HEK293 (cell line): ENCODE data around the gene GAB3.
"Not testable (repeated sequence)": the region's sequence is repeated elsewhere in the genome, so short reads cannot be mapped to it uniquely, and the experiment has no call there.

Experiments used
- CTCF ChIA-PET: fragments of 350-600 bp; formaldehyde crosslinking; extraction: SDS; loops from one replicate; lab custom pipeline; 2021; ENCODE audit warnings: antibody characterized with exemption; lab: Yijun Ruan, JAX
- POLR2A ChIA-PET: fragments of 300-600 bp; formaldehyde crosslinking; extraction: SDS; loops from one replicate; lab custom pipeline; 2020; ENCODE audit warnings: antibody characterized with exemption, inconsistent platforms; lab: Yijun Ruan, JAX
- H3K27ac ChIP-seq: fragments of 200-500 bp; sonication (Bioruptor generic); 2 replicates; pipeline ENCODE4 v1.5.1; 2014; ENCODE audit warnings: low read depth, low read length, control low read depth, inconsistent platforms; ENCODE audit errors: extremely low read depth
- H3K36me3 ChIP-seq, 2 experiments: fragments of 200-500 bp in 1 of 2; sonication (Bioruptor generic) in 1 of 2; 1 replicate in 1 of 2; 2 replicates in 1 of 2; pipeline ENCODE4 v1.5.1; 2014 to 2017; ENCODE audit warnings: inconsistent platforms in 2 of 2, low read length in 2 of 2; ENCODE audit not compliant: control insufficient read depth in 2 of 2, insufficient read depth in 1 of 2
- H3K4me1 ChIP-seq: fragments of 200-500 bp; sonication (Bioruptor generic); 2 replicates; pipeline ENCODE4 v1.5.1; 2014; ENCODE audit warnings: mild to moderate bottlenecking, low read length, inconsistent platforms; ENCODE audit not compliant: control insufficient read depth, insufficient read depth
- H3K4me3 ChIP-seq: 2 replicates; pipeline ENCODE4 v1.5.1; 2011; ENCODE audit warnings: low read depth, mild to moderate bottlenecking, control low read depth, low read length, moderate library complexity
- H3K9me3 ChIP-seq: fragments of 200-500 bp; sonication (Bioruptor generic); 2 replicates; pipeline ENCODE4 v1.5.1; 2014; ENCODE audit warnings: low read depth, low read length, inconsistent platforms; ENCODE audit not compliant: control insufficient read depth, insufficient read depth
- BCL11A ChIP-seq: fragments of 450-650 bp; formaldehyde crosslinking; IDR thresholded peaks from 2 replicates; pipeline ENCODE4 v1.5.1; 2016; ENCODE audit warnings: low read depth, missing biosample characterization, missing genetic modification characterization
- BCL11B ChIP-seq: fragments of 450-650 bp; formaldehyde crosslinking; IDR thresholded peaks from 2 replicates; pipeline ENCODE4 v1.5.1; 2016; ENCODE audit warnings: low read depth, missing biosample characterization, missing genetic modification characterization
- EGR2 ChIP-seq: fragments of 450-650 bp; formaldehyde crosslinking; IDR thresholded peaks from 2 replicates; pipeline ENCODE4 v1.5.1; 2016; ENCODE audit warnings: low read depth, missing biosample characterization, missing genetic modification characterization
- GLIS1 ChIP-seq: fragments of 450-650 bp; formaldehyde crosslinking; IDR thresholded peaks from 2 replicates; pipeline ENCODE4 v1.5.1; 2016; ENCODE audit warnings: missing biosample characterization, missing genetic modification characterization
- KLF1 ChIP-seq: fragments of 450-650 bp; formaldehyde crosslinking; IDR thresholded peaks from 2 replicates; pipeline ENCODE4 v1.5.1; 2016; ENCODE audit warnings: missing biosample characterization, missing genetic modification characterization
- KLF8 ChIP-seq: fragments of 450-650 bp; formaldehyde crosslinking; IDR thresholded peaks from 2 replicates; pipeline ENCODE4 v1.5.1; 2016; ENCODE audit warnings: missing biosample characterization, missing genetic modification characterization
- MZF1 ChIP-seq: fragments of 450-650 bp; formaldehyde crosslinking; IDR thresholded peaks from 2 replicates; pipeline ENCODE4 v1.5.1; 2017; ENCODE audit warnings: missing biosample characterization, missing genetic modification characterization, borderline replicate concordance
- PBX3 ChIP-seq: sonication (generic); formaldehyde crosslinking; IDR thresholded peaks from 2 replicates; pipeline ENCODE4 v1.8.1; 2022; ENCODE audit warnings: mild to moderate bottlenecking, moderate library complexity, missing genetic modification reagents
- RBAK ChIP-seq: fragments of 450-650 bp; formaldehyde crosslinking; IDR thresholded peaks from 2 replicates; pipeline ENCODE4 v1.5.1; 2016; ENCODE audit warnings: missing biosample characterization, missing genetic modification characterization
- TRIM28 ChIP-seq: IDR thresholded peaks from 2 replicates; pipeline ENCODE4 v1.6.1; 2011; ENCODE audit warnings: low read length, control low read depth, borderline replicate concordance
- ZBTB21 ChIP-seq: fragments of 450-650 bp; formaldehyde crosslinking; IDR thresholded peaks from 2 replicates; pipeline ENCODE4 v1.5.1; 2017; ENCODE audit warnings: missing biosample characterization, missing genetic modification characterization
- ZBTB6 ChIP-seq: fragments of 450-650 bp; formaldehyde crosslinking; IDR thresholded peaks from 2 replicates; pipeline ENCODE4 v1.5.1; 2017; ENCODE audit warnings: missing biosample characterization, missing genetic modification characterization
- ZFHX2 ChIP-seq: fragments of 450-650 bp; formaldehyde crosslinking; conservative IDR thresholded peaks from 2 replicates; pipeline ENCODE4 v1.5.1; 2016; ENCODE audit warnings: missing biosample characterization, missing genetic modification characterization
- ZFP3 ChIP-seq: fragments of 450-650 bp; formaldehyde crosslinking; IDR thresholded peaks from 2 replicates; pipeline ENCODE4 v1.5.1; 2016; ENCODE audit warnings: low read depth, missing biosample characterization, missing genetic modification characterization
- ZFP37 ChIP-seq: fragments of 450-650 bp; formaldehyde crosslinking; IDR thresholded peaks from 2 replicates; pipeline ENCODE4 v1.5.1; 2016; ENCODE audit warnings: missing biosample characterization, missing genetic modification characterization
- ZFP69B ChIP-seq: fragments of 450-650 bp; formaldehyde crosslinking; IDR thresholded peaks from 2 replicates; pipeline ENCODE4 v1.5.1; 2016; ENCODE audit warnings: missing biosample characterization, missing genetic modification characterization
- ZNF10 ChIP-seq: fragments of 450-650 bp; formaldehyde crosslinking; IDR thresholded peaks from 2 replicates; pipeline ENCODE4 v1.5.1; 2017; ENCODE audit warnings: missing biosample characterization, missing genetic modification characterization
- ZNF112 ChIP-seq: fragments of 450-650 bp; formaldehyde crosslinking; IDR thresholded peaks from 2 replicates; pipeline ENCODE4 v1.5.0; 2017; ENCODE audit warnings: missing biosample characterization, missing genetic modification characterization
- ZNF132 ChIP-seq: fragments of 450-650 bp; formaldehyde crosslinking; IDR thresholded peaks from 2 replicates; pipeline ENCODE4 v1.5.1; 2017; ENCODE audit warnings: missing biosample characterization, missing genetic modification characterization, borderline replicate concordance
- ZNF155 ChIP-seq: fragments of 450-650 bp; formaldehyde crosslinking; IDR thresholded peaks from 2 replicates; pipeline ENCODE4 v1.5.1; 2016; ENCODE audit warnings: missing biosample characterization, missing genetic modification characterization
- ZNF280D ChIP-seq: fragments of 450-650 bp; formaldehyde crosslinking; IDR thresholded peaks from 2 replicates; pipeline ENCODE4 v1.5.1; 2016; ENCODE audit warnings: missing biosample characterization, missing genetic modification characterization
- ZNF341 ChIP-seq: fragments of 450-650 bp; formaldehyde crosslinking; IDR thresholded peaks from 2 replicates; pipeline ENCODE4; 2016; ENCODE audit warnings: low read depth, missing biosample characterization, missing genetic modification characterization
- ZNF350 ChIP-seq: fragments of 450-650 bp; formaldehyde crosslinking; IDR thresholded peaks from 2 replicates; pipeline ENCODE4 v1.5.0; 2017; ENCODE audit warnings: missing biosample characterization, mild to moderate bottlenecking, missing genetic modification characterization
- ZNF362 ChIP-seq: fragments of 450-650 bp; formaldehyde crosslinking; IDR thresholded peaks from 2 replicates; pipeline ENCODE4 v1.5.1; 2016; ENCODE audit warnings: missing biosample characterization, missing genetic modification characterization
- ZNF639 ChIP-seq: fragments of 450-650 bp; formaldehyde crosslinking; IDR thresholded peaks from 2 replicates; pipeline ENCODE4 v1.5.1; 2016; ENCODE audit warnings: missing biosample characterization, missing genetic modification characterization
- ZNF660 ChIP-seq: fragments of 450-650 bp; IDR thresholded peaks from 2 replicates; pipeline ENCODE4 v1.5.1; 2018; ENCODE audit warnings: missing biosample characterization, mild to moderate bottlenecking, missing genetic modification characterization
- ZNF664 ChIP-seq: fragments of 450-650 bp; formaldehyde crosslinking; IDR thresholded peaks from 2 replicates; pipeline ENCODE4 v1.5.1; 2016; ENCODE audit warnings: missing biosample characterization, missing genetic modification characterization

The GAB3 gene

GRCh38 chrX:154695911-154696675, 54.8 kb downstream of the GAB3 start:
- no peaks in the 10 kb centered on the region for H3K36me3 ChIP-seq
- POLR2A ChIA-PET: interaction anchor here (0.7 kb wide), 1 partner anchor 71 kb away, joined by 5 read pairs; no protein-coding TSS in a partner anchor
- no peaks in the 10 kb centered on the region; the same call in 1 of the 2 replicates for H3K9me3 ChIP-seq
- no peaks in the 10 kb centered on the region for H3K4me1 ChIP-seq
- H3K4me3 ChIP-seq: no peak overlapping the region
- CTCF ChIA-PET: interaction anchor here (1.0 kb wide), 1 partner anchor 21 kb away, joined by 4 read pairs; no protein-coding TSS in a partner anchor
- TF ChIP-seq ZFP37: no peak
- TF ChIP-seq ZNF280D (tag by site-specific recombination): no peak
- TF ChIP-seq ZNF341: no peak
- no peak for TF ChIP-seq PBX3 (CRISPR knock-in tag)
- no peak for TF ChIP-seq ZFP3
- no peak for TF ChIP-seq ZNF350 (tag by site-specific recombination)
- no peak for TF ChIP-seq EGR2
- TF ChIP-seq ZBTB6: no peak
- no peak for TF ChIP-seq KLF1 (tag by site-specific recombination)
- TF ChIP-seq ZFHX2: no peak
- TF ChIP-seq KLF8 (tag by site-specific recombination): no peak
- TF ChIP-seq ZNF660: no peak
- no peak for TF ChIP-seq ZNF132 (tag by site-specific recombination)
- TF ChIP-seq ZNF10 (tag by site-specific recombination): no peak
- no peak for TF ChIP-seq BCL11A (tag by site-specific recombination)
- TF ChIP-seq TRIM28: no peak
- no peak for TF ChIP-seq ZNF362 (tag by site-specific recombination)
- H3K27ac ChIP-seq: no peak overlapping the region

GRCh38 chrX:154693394-154693793, 57.5 kb downstream of the GAB3 start:
- H3K27ac ChIP-seq: no peak overlapping the region
- no peaks in the 10 kb centered on the region; the same call in 1 of the 2 replicates for H3K9me3 ChIP-seq
- no peaks in the 10 kb centered on the region for H3K36me3 ChIP-seq
- TF ChIP-seq MZF1 (no peak), ZNF639 (no peak), ZNF664 (tag by site-specific recombination) (no peak), ZNF112 (tag by site-specific recombination) (no peak), BCL11B (no peak), GLIS1 (tag by site-specific recombination) (no peak), RBAK (tag by site-specific recombination) (no peak), ZBTB21 (tag by site-specific recombination) (no peak), ZNF155 (no peak), ZFP69B (no peak)
- TF ChIP-seq, all 188 proteins: peak for 0
- H3K4me3 ChIP-seq: no peak overlapping the region
- POLR2A ChIA-PET: no interaction called here
- CTCF ChIA-PET: interaction anchor here (0.5 to 1.2 kb wide), 3 partner anchors 11 to 755 kb away, joined by 3 to 4 read pairs (median 3); no protein-coding TSS in a partner anchor
- no peaks in the 10 kb centered on the region for H3K4me1 ChIP-seq

GRCh38 chrX:154690438-154690837, 60.4 kb downstream of the GAB3 start:
- H3K36me3 ChIP-seq, H3K27ac ChIP-seq, H3K4me1 ChIP-seq, POLR2A ChIA-PET, H3K9me3 ChIP-seq, CTCF ChIA-PET, H3K4me3 ChIP-seq: not testable (repeated sequence)
